ENCODE results near the gene IL5RA.
A peak's percentile ranks its signal among the peaks of the same experiment; 100 is the strongest.

The IL5RA gene

GRCh38 chr3:3110299-3110630 is at the start of gene IL5RA:
Gene IL5RA (minus strand): TSS chr3:3110374. CDS start chr3:3104984, 5,390 bp downstream.
- Mint-ChIP-seq H3K4me3 (no peak within 1 kb of the TSS), H3K9me3 (no peaks in the 10 kb centered on the region), H3K4me1 (ENCODE audit: low read depth) (peaks cover 8% of the 10 kb centered on the region), H3K27me3 (no peaks in the 10 kb centered on the region), H3K27ac (no peak within 1 kb of the TSS), H3K36me3 (ENCODE audit: low read depth) (no peaks in the 10 kb centered on the region)
- intact Hi-C loops (cut with micrococcal nuclease): no loop called here

GRCh38 chr3:3157484-3157883 is 47.3 kb upstream of the IL5RA start:
- H3K4me3 Mint-ChIP-seq: no peak overlapping the region
- peaks cover 87% of the 10 kb centered on the region for H3K36me3 Mint-ChIP-seq (ENCODE audit: low read depth)

GRCh38 chr3:3154879-3155610 is 44.9 kb upstream of the IL5RA start:
- H3K4me3 Mint-ChIP-seq: no peak overlapping the region
- H3K4me1 Mint-ChIP-seq (ENCODE audit: low read depth): no peaks in the 10 kb centered on the region
- intact Hi-C loops (cut with micrococcal nuclease): no loop called here
- no peaks in the 10 kb centered on the region for H3K27me3 Mint-ChIP-seq
- H3K9me3 Mint-ChIP-seq: no peaks in the 10 kb centered on the region
- H3K36me3 Mint-ChIP-seq (ENCODE audit: low read depth): peaks cover 91% of the 10 kb centered on the region
- H3K27ac Mint-ChIP-seq: no peak overlapping the region

More at GRCh38 chr3:3157484-3157883, 47.3 kb upstream of the IL5RA start:
- no peak overlapping the region for H3K27ac Mint-ChIP-seq
- intact Hi-C loops (cut with micrococcal nuclease): no loop called here
- no peaks in the 10 kb centered on the region for H3K9me3 Mint-ChIP-seq
- H3K4me1 Mint-ChIP-seq (ENCODE audit: low read depth): no peaks in the 10 kb centered on the region
- no peaks in the 10 kb centered on the region for H3K27me3 Mint-ChIP-seq

- Mint-ChIP-seq H3K27me3 (no peaks in the 10 kb centered on the region), H3K27ac (no peak overlapping the region), H3K36me3 (ENCODE audit: low read depth) (peaks cover 84% of the 10 kb centered on the region), H3K9me3 (no peaks in the 10 kb centered on the region), H3K4me1 (ENCODE audit: low read depth) (no peaks in the 10 kb centered on the region), H3K4me3 (no peak overlapping the region)
- intact Hi-C loops (cut with micrococcal nuclease): no loop called here
Measured at GRCh38 chr3:3151513-3151912, 41.3 kb upstream of the IL5RA start.

- Mint-ChIP-seq H3K27me3 (no peaks in the 10 kb centered on the region), H3K36me3 (ENCODE audit: low read depth) (peaks cover 85% of the 10 kb centered on the region), H3K4me3 (no peak overlapping the region), H3K9me3 (no peaks in the 10 kb centered on the region), H3K27ac (no peak overlapping the region), H3K4me1 (ENCODE audit: low read depth) (no peaks in the 10 kb centered on the region)
- intact Hi-C loops (cut with micrococcal nuclease): no loop called here
Measured at GRCh38 chr3:3149560-3149959, 39.4 kb upstream of the IL5RA start.

GRCh38 chr3:3145831-3146230 is 35.7 kb upstream of the IL5RA start:
- Mint-ChIP-seq H3K4me1 (ENCODE audit: low read depth) (no peaks in the 10 kb centered on the region), H3K27ac (no peak overlapping the region), H3K9me3 (no peaks in the 10 kb centered on the region), H3K36me3 (ENCODE audit: low read depth) (peaks cover 89% of the 10 kb centered on the region), H3K27me3 (no peaks in the 10 kb centered on the region), H3K4me3 (no peak overlapping the region)
- intact Hi-C loops (cut with micrococcal nuclease): no loop called here

- no peak overlapping the region for H3K27ac Mint-ChIP-seq
- intact Hi-C loops (cut with micrococcal nuclease): no loop called here
Measured at GRCh38 chr3:3141939-3142338, 31.8 kb upstream of the IL5RA start.

GRCh38 chr3:3137526-3137925 is 27.4 kb upstream of the IL5RA start:
- Mint-ChIP-seq H3K27ac (no peak overlapping the region), H3K4me1 (ENCODE audit: low read depth) (peaks cover 18% of the 10 kb centered on the region), H3K4me3 (no peak overlapping the region), H3K9me3 (no peaks in the 10 kb centered on the region), H3K27me3 (no peaks in the 10 kb centered on the region), H3K36me3 (ENCODE audit: low read depth) (peaks cover 61% of the 10 kb centered on the region)
- intact Hi-C loops (cut with micrococcal nuclease): no loop called here

More at GRCh38 chr3:3141939-3142338, 31.8 kb upstream of the IL5RA start:
- no peaks in the 10 kb centered on the region for H3K9me3 Mint-ChIP-seq
- H3K4me1 Mint-ChIP-seq (ENCODE audit: low read depth): peaks cover 6% of the 10 kb centered on the region
- H3K36me3 Mint-ChIP-seq (ENCODE audit: low read depth): peaks cover 96% of the 10 kb centered on the region
- no peaks in the 10 kb centered on the region for H3K27me3 Mint-ChIP-seq
- H3K4me3 Mint-ChIP-seq: no peak overlapping the region

GRCh38 chr3:3134750-3135448 is 24.7 kb upstream of the IL5RA start:
- Mint-ChIP-seq H3K36me3 (ENCODE audit: low read depth) (peaks cover 53% of the 10 kb centered on the region), H3K4me1 (ENCODE audit: low read depth) (peaks cover 18% of the 10 kb centered on the region), H3K27ac (no peak overlapping the region), H3K4me3 (no peak overlapping the region), H3K27me3 (no peaks in the 10 kb centered on the region), H3K9me3 (no peaks in the 10 kb centered on the region)
- intact Hi-C loops (cut with micrococcal nuclease): no loop called here

GRCh38 chr3:3133500-3133899 is 23.3 kb upstream of the IL5RA start:
- intact Hi-C loops (cut with micrococcal nuclease): no loop called here
- Mint-ChIP-seq H3K4me1 (ENCODE audit: low read depth) (peaks cover 20% of the 10 kb centered on the region), H3K4me3 (no peak overlapping the region), H3K9me3 (no peaks in the 10 kb centered on the region), H3K27ac (no peak overlapping the region), H3K27me3 (no peaks in the 10 kb centered on the region), H3K36me3 (ENCODE audit: low read depth) (peaks cover 53% of the 10 kb centered on the region)

GRCh38 chr3:3129579-3129978 is 19.4 kb upstream of the IL5RA start:
- Mint-ChIP-seq H3K27me3 (no peaks in the 10 kb centered on the region), H3K9me3 (no peaks in the 10 kb centered on the region), H3K27ac (no peak overlapping the region), H3K36me3 (ENCODE audit: low read depth) (peaks cover 47% of the 10 kb centered on the region), H3K4me3 (no peak overlapping the region), H3K4me1 (ENCODE audit: low read depth) (peaks cover 30% of the 10 kb centered on the region)
- intact Hi-C loops (cut with micrococcal nuclease): loop anchor here (5.0 kb wide), 1 partner anchor 1173 kb away; the partner anchor contains the start of gene SETMAR

- H3K4me3 Mint-ChIP-seq: peak overlapping the region; percentile 94
- no peaks in the 10 kb centered on the region for H3K27me3 Mint-ChIP-seq
- peaks cover 30% of the 10 kb centered on the region for H3K4me1 Mint-ChIP-seq (ENCODE audit: low read depth)
- peaks cover 43% of the 10 kb centered on the region for H3K36me3 Mint-ChIP-seq (ENCODE audit: low read depth)
- intact Hi-C loops (cut with micrococcal nuclease): loop anchor here (2.0 to 5.0 kb wide), 2 partner anchors 51 to 1175 kb away; partner anchors contain the start of genes CRBN and SETMAR
- H3K27ac Mint-ChIP-seq: peak overlapping the region; percentile 97
- no peaks in the 10 kb centered on the region for H3K9me3 Mint-ChIP-seq
Measured at GRCh38 chr3:3127432-3128010, 17.3 kb upstream of the IL5RA start.

- H3K4me3 Mint-ChIP-seq: peak within 1 kb of the TSS; percentile 94
- peaks cover 43% of the 10 kb centered on the region for H3K36me3 Mint-ChIP-seq (ENCODE audit: low read depth)
- intact Hi-C loops (cut with micrococcal nuclease): loop anchor here (2.0 to 5.0 kb wide), 2 partner anchors 52 to 1176 kb away; partner anchors contain the start of genes CRBN and SETMAR
- peaks cover 30% of the 10 kb centered on the region for H3K4me1 Mint-ChIP-seq (ENCODE audit: low read depth)
- H3K27ac Mint-ChIP-seq: peak within 1 kb of the TSS; percentile 97
- no peaks in the 10 kb centered on the region for H3K9me3 Mint-ChIP-seq
- H3K27me3 Mint-ChIP-seq: no peaks in the 10 kb centered on the region
Measured at GRCh38 chr3:3126477-3127431, 16.6 kb upstream of the IL5RA start, which contains the start of gene TRNT1. Gene TRNT1 (plus strand): TSS chr3:3126940. CDS start chr3:3129041, 2,101 bp downstream.

All from dendritic cell treated with granulocyte-macrophage colony-stimulating factor and Interleukin-4, amounts not matched to agents 40 ng/mL and 50 ng/mL, for 4 days (primary cell).